GM19452 (cell line): ENCODE data around the gene SLU7.

Experiments
- ATAC-seq: cut with Tn5 transposase; IDR thresholded peaks from one replicate; pipeline ENCODE4 v1.9.1; 2021; ENCODE audit not compliant: unreplicated experiment

The SLU7 gene

DNA sequence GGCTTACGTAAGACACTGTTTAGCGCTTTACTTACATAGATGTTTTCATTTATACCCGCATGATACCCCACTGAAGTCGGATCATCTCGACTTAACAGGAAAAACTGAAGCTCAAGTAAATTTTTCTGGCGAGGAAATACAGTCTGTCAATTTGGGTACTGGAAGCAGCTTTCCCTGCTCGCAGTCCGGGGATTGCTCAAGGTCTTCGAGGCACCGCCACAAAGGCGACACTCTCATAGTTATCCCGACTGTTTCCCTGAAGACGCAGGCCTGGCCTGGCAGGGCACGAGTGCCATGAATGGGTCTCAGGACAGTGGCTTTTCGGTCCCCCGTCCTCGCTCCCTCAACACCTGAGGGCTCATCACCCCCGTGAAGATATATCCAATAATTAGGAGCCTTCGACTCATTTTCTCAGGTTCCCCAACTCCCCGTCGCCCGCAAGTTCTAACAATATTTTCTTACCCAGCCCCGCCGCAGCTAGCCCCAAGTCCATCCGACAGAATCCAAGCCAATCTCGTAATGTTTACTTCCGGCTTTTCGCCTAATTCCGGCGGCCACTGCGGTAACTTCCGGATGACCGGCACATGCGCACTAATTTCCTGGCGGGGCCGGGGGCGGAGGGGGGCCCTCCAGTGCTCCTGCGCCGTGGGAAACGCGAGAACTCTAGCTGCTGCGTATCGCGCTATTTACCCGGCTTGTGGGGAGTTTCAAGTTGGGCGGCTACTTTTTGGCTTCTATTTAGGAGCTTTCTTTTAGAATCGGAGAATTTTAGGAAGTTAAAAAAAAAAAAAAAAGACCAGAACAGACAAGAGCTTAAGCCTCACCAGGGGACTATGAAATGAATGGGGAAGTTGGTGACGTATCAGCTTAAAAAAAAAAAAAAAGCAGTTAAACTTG lies at the start of gene SLU7:
SLU7 (minus strand) TSS at position 521 of the 897 bp plus-strand sequence. CDS start 3,787 bp downstream, outside the sequence.
- peak; percentile 61 for ATAC-seq

DNA sequence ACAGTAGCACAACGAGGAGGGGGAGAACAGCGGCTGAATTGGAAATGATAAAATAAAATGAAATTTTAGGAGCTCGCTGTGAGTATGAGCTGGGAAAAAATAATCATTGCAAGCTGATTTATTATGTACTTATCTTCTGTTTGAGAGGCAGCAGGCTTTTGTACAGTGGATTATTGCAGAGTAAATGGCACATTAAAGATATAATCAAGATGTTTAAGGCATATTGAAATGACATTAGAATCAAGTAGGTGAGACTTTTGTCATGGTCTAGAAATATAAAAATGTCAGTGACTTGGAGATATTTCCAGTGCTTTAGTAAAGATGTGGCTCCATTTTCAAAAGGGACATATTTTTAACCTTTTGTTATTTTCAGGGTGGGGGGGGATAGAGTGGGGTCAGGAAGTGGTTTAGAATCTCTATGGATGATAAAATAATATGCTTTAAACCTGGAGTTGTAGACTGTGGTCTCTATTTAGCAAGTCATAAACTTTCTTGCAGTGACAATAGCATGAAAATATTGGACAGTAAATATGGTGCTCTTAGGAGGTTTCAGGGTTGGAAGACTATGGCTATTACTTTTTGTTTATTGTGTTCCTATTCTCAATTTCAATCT lies 49.6 kb upstream of the SLU7 start:
- ATAC-seq = no peak

DNA sequence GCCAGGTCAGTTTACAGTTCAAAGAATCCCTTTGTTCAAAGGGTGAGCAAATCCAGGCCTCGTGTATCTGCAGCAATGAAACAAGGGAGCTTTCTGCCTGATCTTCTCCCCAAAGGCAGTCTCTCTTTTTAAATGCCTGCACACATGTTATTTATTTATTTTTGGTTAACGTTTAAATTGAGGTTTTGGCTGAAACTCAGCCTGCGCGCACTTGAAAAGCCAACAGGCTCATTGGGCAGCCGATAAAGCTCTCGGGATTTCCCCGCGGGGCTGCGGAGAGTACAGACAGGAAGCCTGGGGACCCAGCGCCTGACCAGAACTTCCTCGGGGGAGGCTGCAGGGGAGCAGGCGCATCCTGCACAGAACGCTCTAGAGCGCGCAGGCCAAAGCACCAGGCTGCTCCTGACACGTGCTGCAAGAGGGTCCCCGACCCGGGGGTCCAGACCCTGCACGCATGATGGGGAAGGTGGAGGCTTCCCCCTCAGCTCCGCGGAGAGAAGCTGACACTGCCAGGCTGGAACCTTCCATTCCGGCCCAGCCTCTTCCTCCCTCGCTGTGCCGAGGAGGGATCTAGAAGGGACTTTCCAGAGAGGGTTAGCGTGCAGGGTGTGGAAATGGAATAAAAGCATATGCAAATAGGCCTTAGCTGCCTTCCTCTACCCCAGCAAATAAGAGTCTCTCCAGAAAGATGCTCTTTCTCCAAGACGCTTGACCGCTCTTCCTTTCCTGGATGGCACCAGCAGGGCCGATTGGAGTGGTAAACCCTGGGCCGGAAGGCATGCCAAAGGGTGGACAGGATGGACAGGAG lies 48.9 kb upstream of the SLU7 start:
- peak; percentile 95 for ATAC-seq

DNA sequence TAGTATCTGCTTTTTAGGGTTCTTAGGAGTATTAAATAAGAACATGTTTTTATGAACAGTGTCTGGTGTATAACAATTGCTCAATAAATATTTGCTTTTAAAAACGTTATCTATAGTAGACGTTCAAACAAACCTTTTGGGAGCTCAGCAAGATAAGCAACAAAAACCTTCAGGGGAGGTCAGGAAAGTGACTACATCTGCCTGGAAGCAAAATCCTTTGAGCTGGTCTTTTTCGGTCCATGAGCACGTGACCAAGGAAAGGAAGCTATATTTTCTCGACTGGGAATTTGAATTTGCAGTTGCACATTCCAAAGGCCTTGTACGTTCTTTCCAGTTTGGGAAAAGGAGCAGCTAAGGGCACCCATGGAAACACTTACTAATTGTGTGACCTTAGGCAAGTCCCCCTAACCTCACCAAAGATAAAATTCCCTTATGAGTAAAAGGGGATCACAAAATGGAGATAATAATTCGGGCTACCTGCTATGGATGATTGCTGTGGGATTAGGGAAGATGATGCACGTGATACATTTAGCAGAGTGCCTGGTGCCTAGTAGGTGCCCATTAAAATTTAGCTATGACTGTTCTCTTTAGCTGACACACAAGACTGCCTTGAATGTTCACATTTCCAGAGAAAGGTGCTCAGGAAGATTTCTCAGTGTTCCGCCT lies 48.1 kb upstream of the SLU7 start:
- peak; percentile 2 for ATAC-seq

DNA sequence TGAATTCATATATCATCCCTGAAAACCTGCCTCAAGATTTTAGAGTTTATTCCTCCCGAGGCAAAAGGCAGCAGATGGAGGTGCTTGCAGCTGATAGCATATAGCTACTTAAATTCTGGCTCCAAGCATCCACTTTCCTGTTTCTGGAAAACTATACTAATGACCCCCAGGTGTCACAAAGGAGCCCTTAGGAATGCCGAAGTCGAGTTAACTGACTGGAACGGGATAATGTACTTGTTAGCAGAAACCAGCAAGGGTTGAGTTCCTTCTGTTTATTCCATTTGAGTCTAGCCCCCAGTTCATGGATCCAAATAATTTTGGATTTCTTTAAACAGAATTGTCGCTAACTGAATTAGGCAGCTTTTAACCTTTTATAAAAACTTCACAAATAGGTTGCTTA lies 47.2 kb upstream of the SLU7 start:
- ATAC-seq = no peak

DNA sequence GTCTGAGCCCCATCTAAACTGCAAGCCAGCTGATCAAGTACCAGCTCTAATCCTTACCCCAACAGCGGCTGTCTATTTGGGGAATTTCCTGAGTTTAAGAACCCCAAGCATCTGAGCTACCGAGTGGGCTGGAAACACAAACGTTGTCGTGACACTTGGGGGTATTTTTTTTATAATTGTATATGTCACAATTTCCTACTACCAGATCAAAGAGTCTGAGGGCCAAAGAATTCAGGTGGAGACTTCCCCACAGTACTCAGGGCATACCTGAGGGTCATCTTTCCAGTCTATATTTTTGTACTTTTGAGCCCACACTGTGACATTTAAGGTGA lies 45.6 kb upstream of the SLU7 start:
- no peak for ATAC-seq

DNA sequence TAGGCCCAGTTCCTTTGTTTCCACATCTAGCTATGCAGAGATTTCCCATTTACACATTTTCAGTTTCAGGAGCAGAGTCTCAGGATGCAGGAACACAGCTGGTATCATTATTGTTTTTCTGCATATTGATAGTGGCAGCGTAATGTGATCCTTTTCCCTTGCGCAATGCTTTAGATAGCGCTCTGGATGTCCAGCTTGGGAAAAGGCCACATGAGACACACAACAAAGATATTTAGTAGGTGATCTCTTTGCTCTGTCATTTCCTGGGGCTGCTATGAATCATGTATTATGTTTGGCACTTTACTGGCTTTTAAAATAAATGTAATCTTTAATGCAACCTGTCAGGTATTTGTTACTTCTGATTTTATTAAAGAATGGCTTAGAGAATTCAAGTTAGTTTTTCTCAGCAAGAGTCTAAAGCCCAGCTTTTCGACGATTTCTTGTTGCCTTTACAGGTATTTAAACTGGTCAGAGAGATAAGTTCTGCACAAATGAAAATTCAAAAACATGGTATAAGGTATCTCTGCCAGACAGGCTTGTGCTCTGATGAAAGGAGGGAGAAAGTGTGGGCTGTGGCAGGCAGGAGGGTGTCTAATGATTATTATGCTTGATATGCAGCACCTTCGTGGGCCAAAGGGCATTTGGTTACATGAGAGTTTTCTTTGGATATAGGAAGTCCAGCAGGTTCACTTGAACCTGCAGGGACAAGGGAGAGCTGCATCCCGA lies 45.0 kb upstream of the SLU7 start:
- ATAC-seq = no peak

DNA sequence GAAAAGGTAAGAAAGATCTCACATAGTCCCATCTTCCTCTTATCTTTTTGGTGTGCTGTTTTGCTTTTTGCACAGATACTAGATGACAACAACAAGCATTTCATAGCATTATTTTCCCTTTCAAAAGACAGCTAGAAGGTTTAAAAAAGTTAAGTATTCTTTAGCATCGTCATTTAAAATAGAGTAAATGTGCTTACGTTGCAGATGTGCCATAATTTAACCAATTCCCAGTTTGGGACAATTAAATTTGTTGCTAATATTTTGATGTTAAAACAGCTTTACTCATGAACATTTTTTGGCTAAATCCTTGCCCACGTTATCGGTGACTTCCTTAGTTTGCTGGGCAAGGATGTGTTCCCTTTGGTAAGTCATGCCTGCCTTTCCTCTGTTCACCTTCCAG lies 44.3 kb upstream of the SLU7 start:
- ATAC-seq = no peak

DNA sequence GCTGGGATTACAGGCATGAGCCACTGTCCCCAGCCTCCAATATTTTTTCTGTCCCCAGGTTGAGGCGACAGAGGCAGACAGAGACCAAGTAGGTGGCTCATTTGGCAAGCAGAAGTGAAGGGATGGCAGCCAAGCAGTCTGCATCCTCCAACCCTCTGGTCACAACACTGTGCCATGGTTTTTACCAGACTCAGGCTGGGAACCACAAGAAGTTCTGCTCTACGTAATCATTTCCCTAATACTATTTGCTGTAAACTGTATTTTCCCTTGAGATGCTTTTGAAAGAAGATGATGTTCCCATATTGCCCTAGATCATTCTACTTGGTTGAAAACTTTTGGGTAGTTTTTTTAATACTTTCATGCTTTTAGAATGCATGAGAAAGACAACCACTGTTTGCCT lies 43.3 kb upstream of the SLU7 start:
- ATAC-seq = no peak

DNA sequence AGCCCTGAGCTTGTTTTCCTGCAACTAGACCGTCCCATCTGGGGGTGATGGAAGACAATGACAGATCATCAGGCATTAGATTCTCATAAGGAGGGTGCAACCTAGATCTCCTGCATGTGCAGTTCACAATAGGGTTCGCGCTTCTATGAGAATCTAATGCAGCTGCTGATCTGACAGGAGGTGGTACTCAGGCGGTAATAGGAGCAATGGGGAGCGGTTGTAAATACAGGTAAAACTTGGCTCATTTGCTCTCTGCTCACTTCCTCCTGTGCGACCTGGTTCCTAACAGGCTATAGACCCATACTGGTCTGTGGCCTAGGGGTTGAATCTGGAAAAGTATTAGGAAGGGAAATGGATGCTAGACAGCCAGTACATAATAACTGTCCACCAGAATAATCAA lies 42.5 kb upstream of the SLU7 start:
- no peak for ATAC-seq

DNA sequence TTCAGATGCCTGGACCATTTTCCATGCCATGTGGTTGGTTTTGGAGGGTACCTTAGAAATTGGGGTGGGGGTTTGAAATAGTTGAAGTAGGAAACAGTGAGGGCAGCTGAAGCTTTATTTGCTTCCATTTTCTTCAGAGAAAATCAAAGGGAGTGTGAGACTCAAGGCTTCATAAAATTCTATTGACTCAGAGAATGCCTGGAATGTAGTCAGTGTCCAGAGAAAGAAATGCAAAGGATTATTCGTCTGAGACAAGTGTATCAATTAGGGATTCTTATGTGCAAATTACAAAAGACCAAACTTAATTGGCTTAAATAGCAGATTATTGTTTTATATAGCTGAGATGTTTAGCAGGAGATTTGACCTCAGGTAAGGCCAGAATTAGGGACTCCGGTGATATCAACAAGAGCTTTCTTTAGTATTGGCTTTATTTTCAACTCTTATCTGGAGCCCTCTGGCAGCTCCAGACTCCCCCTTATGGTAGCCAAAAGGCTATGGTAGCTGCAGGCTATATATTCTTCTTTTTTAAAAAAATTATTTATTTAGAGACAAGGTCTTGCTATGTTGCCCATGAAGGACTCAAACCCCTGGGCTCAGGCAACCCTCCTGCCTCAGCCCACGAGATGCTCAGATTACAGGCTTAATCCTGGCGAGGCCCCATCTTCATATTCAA lies 41.6 kb upstream of the SLU7 start:
- no peak for ATAC-seq

DNA sequence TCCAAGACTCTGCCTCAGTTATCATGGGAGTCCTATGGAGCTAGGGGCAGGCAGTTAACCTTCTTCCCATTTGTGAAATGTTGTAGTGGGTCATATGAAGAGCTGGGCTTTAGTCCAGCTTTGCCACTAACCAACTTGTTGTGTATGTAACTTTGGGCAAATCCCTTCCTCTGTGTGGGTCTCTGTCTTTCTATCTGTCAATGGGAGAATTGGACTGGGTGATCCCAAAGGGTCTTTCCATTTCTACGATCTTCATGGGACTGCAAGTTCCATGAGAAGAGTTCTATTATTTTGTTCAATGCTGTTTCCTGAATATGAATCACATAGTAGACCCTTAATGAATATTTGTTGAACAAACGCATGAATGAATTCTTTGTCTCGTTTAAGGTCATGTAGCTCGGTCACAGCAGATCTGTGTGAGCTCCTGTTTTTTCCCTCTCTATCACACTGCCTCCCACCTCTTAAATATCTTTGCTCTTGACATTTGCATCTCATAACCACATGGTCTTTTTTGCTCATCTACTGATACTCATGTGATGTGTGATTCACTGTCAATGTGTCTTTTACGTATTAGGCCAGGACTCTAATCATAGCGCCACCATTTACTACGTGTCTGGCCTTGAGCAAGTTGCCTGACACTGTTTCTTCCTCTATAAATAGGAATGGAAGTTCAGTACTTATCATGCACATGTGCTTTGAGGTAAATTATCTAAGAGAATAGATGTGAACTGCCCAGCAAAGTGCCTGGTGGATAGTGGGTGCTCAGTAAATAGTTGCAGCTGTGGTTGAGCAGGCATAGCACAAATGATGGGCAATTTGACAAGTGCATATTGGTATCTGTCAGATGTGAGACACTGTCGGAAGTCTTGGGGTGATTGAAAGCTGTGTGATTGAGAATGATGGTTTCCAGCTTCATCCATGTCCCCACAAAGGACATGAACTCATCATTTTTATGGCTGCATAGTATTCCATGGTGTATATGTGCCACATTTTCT lies 40.2 kb upstream of the SLU7 start:
- ATAC-seq = peak; percentile 70

DNA sequence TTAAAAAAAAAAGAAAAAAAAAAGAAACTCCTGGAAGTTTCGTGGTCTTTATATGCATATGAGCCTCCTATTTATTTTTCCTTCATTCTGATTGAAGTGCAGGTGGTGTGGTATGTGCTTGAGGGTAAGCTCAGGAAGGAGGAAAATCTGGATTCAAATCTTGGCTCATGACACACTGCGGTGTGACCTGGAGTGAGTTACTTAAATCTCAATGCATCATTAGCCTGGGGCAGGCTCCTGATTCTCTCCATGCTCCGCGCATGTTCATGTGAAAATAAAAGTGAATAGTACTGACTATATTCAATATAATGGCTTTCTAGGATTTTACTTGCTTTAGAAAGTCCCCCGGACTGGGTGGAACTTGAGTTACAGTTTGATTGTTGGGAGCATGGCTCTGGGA lies 38.4 kb upstream of the SLU7 start:
- ATAC-seq = no peak

DNA sequence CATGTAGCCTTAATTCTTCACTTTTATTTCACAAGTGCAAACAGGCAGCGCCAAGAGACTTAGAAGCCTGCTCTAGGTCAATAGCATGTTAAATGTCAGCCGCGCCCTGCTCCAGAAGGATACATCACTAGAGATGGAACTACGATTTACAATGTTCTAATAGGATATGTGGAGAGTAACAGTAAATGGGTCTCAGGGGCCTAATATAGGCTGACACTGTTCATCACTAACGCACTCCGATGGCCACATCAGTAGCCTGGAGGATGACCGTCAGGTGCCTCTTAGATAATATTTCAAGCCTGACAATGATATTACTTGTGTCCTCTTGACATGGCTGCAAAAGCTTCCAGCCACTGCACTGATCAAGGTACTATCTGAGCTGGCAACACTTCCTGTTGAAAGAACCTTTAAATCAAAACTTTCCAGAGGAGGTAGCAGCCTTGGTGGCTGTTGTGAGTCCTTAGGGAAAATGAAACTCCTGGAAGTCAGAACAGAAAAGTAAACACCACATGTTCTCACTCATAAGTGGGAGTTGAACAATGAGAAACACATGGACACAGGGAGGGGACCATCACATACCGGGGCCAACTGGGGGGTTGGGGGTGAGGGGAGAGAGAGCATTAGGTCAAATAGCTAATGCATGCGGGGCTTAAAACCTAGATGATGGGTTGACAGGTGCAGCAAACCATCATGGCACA lies 37.7 kb upstream of the SLU7 start:
- ATAC-seq = no peak

DNA sequence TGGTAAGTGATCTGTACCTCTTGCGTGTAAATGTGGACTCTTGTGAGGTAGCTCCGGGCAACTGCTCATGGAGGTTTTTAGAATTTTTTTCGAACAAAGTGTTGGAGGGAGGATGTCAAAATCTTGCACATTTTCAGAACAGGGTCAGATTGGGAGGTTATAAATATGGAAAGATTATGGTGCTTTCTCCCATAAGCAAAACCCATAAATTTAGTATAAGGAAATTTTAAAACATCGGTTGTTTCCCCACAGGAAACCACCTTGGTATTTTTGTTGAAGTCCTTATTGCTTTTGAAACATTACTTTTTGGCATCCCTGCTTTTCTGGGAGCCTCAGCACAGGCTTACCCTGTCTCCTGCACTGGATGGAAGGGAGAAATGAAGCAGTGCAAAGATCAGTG lies 36.7 kb upstream of the SLU7 start:
- ATAC-seq = no peak

DNA sequence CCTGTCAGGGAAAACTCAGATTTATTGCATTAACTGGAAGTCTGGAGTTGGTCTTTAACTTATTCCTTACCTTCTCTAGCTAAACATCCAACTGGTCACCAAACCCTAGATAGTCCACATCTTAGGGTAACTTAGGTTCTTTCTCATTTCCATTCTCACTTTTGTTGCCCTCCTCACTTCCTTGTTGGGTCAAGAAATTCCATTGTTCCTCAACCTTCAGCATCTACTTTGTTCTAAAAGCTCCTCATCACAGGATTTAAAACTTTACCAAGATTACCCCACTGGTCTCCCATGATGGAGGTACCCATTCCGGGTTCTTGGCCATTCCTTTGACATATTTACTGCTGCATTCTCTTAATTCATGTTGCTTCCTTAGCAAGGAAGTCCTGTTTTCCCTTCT lies 34.9 kb upstream of the SLU7 start:
- no peak for ATAC-seq

DNA sequence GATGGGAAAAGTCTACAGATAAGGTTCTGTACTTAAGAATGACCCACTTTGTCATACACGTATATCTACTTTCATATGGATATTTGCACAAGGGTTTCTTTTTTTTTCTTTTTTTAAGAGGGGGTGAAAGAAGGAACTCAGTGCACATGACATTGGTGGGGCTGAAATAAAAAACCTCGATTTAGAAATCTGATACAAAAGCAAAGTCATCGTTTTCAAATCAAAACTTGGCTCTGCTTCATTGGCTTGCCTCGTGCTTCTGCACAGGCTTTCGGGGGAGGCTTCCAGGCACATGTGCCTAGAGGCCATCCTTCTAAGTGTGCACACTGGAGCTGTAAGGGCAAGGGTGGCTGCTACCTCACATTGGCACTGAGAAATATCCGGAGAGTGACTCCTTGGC lies 33.9 kb upstream of the SLU7 start:
- ATAC-seq = no peak

DNA sequence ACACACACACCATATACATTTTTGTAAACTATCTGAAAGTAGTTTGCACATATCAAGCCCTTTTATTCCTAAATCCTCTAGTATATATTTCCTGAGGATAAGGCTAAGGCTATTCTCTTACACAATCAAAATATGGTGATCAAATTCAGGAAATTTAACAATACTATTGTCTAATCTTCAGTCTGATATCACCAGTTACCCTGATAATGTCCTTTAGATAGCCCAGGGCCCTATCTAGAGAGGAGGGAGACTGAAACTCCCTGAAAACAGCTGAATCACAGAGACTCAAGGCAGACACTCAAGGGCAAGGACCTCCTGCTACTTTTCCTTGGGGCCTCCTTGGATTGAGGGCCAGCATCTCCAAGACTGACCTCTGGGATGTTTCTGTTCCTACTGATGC lies 33.2 kb upstream of the SLU7 start:
- no peak for ATAC-seq
